SHP77 (cell line): ENCODE data around the gene RGL2.
"Not testable (repeated sequence)": the region's sequence is repeated elsewhere in the genome, so short reads cannot be mapped to it uniquely, and the experiment has no call there.

Experiments used
- DNase-seq, 2 experiments: peaks; one replicate each; lab custom pipeline; 2025; lab: John Stamatoyannopoulos, UW

Gene RGL2

DNA sequence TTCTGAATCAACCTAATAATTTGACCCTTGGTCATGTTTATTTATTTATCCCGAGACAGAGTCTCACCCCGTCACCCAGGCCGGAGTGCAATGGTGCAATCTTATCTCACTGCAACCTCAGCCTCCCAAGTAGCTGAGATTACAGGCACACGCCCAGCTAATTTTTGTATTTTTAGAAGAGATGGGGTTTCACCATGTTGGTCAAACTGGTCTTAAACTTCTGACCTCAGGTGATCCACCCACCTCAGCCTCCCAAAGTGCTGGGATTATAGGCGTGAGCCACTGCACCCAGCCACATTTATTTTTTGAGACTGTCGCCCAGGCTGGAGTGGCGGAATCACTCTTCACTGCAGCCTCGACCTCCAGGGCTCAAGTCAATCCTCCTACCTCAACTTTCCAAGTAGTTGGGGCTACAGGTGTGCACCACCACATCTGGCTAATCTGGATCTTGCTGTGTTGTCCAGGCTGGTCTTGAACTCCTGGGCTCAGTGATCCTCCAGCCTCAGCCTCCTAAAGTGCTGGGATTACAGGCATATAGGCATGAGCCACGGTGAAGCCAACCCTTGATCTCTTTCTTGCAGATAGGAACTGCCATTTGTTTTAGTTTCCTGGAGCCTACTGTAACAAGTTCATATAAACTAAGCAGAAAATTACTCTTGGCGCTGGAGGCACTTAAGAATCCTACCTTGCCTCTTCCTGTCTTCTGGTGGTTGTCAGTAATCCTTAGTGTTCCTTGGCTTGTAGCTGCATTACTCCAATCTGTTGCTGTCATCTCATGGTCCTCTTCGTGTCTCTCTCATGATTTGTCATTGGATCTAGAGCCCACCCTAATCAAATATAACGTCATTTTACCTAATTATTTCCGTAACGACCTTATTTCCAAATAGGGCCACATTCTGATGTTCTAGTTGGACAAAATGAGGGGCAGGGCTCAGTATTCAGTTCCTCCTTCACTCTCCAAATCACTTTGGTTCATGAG, 24.5 kb downstream of the RGL2 start:
- DNase-seq = no peak

DNA sequence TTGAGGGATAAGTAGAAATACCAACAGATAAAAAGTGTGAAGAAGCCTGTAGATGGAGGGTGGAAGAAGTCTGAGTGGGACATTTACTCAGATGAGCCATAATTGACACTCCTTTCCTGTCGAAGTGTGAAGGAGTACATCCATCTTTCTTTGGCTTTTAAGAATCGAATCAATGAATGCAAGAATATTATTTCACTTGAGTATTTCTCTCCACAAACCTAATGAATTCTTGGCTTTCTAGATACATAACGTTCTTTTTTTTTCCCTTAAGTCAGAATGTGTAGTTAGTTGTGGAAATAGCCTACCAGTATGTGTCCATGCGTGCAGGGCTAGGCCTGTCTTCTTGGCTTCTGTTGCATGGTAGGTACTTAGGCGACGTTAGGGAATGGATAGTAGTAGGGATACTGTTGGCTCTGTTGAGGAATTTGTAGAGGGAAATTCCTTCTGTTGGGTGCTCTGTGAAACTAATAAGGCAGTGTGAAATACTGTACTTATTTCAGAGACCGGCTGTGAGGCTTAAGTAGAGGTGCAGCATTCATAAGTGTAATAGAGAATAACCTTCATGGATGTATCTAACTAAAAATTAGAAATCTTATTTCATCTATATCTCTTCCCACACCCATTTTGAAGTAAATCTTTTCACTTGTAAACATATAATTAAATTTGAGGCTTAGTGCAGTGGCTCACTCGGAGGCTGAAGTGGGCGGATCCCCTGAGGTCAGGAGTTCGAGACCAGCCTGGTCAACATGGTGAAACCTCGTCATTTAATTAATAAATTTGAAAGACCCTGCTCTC, 25.4 kb downstream of the RGL2 start:
- no peak for DNase-seq

DNA sequence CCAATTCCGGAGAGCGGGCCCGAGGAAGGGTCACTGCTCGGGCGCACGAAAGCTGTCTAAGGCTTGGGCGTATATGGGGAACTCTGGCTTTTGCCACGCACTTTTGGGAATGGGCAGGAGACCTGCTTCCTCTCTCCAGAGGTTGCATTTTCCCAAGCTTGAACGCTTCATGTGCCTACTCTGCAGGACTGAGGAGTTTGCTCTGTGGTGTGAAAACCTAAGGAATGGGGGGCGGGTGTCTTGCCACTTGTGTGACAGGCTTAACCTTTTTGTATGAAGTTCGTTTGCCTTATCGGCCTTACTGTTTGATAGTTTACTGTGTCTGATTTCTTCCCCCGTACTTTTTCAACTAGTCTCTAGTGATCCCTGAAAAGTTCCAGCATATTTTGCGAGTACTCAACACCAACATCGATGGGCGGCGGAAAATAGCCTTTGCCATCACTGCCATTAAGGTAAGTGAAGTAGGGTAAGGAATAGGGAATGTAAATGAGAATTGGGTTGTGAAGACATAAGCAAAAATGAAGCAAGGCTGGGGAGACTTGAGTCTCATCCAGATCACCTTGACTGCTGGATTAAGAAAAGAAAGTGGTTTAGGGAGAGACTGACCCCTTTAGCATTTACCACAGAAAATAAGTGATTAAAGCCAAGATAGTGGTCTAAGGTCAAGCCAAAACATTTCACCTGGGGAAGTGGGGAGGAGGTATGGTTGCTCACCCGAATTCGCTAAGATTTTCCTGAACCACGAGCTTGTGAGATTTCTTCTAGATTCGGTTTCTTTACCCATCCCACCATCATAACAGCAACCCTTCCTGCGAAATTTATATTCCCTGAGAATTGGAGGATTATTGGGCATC, 26.2 kb downstream of the RGL2 start:
- DNase-seq = no peak

DNA sequence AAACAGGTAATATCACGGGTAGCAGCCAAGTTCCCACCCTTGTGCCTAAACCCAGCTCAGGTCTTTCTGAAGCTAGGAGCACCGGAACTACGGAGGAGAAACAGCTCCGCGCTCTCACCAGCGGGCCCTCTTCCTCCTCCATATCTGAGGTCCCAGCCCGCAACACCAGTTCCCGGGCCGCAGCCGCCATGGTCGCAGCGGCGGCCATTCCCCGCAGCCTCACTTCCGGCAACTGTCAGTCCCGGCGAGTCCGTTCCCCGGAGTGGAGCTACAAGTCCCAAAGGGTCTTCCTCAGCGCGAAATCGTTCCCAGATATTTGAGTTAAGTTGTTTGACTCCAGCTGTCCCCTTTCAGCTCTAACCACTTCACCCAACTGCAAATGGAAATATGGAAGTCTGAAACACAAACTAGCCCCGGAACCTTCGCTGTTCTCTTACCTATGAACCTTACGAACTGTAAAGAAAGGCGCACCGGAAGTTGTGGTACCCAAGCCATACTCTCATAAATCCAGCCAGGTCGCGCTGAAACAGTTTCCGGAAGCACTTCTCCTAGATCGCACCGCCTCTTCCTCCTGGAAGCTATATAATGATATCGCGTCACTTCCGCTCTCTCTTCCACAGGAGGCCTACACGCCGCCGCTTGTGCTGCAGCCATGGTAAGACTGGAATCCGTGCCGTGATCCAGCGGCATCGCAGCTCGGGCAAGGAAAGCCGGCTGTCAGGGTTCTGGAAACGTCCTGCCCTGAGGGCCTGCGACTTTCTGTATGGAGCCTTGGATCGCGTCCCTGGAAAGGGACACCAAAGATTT, 27.1 kb downstream of the RGL2 start, which contains the start of the genes RPS18 and VPS52:
RPS18 (plus strand) TSS at position 608 of the 807 bp plus-strand sequence; CDS start at position 653, 45 bp downstream.
VPS52 (minus strand) TSS at position 409 of the 807 bp plus-strand sequence; CDS start at position 208, 201 bp downstream.
- peak; percentile 94 for DNase-seq

DNA sequence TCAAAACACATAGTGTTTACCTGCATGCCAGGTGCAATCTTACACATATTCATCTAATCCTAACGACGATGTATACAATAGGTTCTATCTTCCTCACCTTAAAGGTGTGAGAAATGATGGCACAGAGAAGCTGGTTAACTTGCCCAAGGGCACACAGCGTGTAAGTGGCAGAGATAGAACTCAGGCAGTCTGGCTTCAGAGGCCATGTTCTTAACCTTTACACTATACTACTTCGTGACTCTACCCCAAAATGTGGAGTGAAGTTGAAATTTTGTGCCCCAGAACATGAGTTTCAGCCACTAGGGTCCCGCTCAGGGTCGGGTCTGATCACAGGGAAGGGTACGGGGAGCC, 27.6 kb downstream of the RGL2 start:
- no peak for DNase-seq

DNA sequence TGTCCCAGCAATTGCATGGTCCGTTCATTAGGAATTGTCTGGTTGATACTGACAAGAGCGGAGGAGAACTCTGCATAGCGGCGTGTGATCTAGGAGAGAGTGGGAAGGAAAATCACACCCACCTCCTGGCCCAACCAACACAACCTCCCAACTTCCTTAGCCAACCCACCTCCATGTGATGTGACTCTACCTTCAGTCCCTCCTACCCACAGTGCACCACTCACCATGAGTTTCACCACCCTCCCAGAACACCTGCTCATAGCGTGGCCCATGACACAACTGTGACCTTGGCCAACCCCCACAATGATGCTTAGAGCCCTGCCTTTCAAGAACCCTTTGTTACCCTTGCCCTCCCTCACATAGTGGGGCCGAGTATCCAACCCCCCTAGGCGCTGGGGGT, 34.7 kb downstream of the RGL2 start:
- no peak for DNase-seq

DNA sequence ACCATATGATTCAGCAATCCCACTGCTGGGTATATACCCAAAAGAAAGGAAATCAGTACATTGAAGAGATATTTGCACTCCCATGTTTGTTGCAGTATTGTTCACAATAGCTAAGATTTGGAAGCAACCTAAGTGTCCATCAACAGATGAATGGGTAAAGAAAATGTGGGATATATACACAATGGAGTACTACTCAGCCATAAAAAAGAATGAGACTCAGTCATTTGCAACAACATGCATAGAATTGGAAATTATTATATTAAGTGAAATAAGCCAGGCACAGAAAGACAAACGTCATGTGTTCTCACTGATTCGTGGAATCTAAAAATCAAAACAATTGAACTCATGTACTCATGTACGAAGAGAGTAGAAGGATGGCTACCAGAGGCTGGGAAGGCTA, 36.3 kb downstream of the RGL2 start:
- not testable (repeated sequence) for DNase-seq

DNA sequence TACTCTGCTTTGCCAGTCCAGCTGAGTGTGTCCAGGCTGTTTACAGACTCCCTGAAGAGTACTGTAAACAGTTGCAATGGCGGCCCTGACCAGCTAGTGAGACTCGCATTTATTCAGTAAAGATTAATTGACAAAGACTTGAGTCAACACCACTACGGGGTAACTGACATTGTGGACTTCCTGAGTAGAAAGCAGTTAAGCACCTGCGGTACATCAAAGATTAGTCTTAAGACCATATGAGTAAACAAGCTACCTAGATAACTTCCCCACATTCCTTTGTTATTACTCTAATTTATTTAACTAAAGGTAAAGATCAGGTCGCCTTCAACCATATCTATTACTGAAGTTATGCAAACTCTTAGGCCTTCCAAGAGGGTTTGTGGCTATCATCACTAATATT, 39.7 kb downstream of the RGL2 start:
- DNase-seq = no peak

DNA sequence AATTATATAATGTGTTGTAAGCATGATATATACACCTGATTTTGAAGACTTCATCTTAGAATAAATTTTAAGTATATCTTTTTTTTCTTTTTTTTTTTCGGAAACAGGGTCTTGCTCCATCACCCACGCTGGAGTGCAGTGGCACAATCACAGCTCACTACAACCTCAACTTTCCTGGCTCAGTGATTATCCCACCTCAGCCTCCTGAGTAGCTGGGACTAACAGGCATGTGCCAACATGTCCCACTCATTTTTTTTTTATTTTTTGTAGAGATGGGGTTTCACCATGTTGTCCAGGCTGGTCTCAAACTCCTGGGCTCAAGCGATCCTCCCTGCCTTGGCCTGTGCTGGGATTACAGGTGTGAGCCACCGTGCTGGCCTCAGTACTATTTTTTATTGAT, 44.2 kb downstream of the RGL2 start:
- DNase-seq = no peak

DNA sequence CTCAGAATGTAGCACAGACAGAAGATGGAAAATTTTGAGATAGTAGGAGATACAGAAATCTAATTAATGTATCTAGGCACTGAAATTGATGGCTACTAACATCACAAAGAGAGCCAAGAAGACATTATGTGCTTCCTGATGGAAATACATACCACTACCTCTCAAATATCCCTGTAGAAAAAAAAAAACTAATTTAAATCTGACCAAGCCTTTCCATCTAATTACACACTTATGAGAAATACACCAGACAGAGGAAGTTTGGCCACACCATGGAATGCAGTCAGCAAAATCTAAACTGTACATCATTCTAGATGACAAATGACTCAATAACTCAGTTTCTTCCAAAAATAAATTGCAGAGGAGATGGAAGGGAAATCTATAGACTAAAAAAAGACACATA, 46.0 kb downstream of the RGL2 start:
- no peak for DNase-seq

DNA sequence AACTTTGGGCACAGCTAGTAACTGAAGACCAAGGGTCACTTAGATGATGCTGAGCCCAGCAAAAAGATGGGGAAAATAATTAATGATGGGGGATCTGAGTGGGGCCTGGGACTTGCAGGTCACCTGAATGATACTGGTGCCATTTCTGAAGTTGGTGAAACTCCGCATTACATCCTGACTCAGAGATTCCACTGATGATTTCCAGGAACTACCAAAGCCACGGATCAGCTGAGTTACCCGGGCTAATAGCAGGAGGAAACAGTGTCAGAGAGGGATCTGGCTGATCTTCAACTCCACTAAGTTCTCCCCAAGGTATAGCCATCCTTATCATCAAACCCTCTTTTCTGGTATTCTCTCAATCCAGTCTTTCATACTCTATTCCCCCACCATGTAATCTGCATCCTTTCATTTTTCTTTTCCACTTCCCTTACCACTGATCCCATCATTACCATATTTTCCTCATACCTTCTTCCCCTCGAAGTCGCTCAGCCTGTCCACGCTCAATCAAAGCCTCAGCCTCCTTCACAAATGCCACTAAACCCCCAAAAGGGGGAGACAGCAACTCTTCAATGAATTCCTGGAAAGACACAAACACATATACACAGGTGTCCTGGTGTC, 47.2 kb downstream of the RGL2 start:
- DNase-seq = no peak

DNA sequence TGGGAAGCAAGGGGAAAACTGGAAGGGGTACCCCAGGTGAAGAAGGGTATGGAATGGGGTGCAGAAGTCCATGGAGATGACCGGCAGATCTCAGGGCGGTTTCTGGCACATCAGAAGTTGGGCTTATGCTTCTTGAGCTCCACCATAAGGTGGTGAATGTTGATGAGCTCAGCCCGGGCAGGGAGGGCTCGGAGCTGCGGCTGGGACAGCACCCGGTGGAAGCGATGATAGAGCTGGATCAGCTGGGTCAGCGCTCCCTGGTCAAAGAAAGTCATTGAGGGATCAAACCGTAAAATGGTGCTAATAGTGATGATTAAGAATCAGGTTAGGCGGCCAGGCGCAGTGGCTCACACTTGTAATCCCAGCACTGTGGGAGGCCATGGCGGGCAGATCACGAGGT, 48.0 kb downstream of the RGL2 start:
- no peak for DNase-seq

DNA sequence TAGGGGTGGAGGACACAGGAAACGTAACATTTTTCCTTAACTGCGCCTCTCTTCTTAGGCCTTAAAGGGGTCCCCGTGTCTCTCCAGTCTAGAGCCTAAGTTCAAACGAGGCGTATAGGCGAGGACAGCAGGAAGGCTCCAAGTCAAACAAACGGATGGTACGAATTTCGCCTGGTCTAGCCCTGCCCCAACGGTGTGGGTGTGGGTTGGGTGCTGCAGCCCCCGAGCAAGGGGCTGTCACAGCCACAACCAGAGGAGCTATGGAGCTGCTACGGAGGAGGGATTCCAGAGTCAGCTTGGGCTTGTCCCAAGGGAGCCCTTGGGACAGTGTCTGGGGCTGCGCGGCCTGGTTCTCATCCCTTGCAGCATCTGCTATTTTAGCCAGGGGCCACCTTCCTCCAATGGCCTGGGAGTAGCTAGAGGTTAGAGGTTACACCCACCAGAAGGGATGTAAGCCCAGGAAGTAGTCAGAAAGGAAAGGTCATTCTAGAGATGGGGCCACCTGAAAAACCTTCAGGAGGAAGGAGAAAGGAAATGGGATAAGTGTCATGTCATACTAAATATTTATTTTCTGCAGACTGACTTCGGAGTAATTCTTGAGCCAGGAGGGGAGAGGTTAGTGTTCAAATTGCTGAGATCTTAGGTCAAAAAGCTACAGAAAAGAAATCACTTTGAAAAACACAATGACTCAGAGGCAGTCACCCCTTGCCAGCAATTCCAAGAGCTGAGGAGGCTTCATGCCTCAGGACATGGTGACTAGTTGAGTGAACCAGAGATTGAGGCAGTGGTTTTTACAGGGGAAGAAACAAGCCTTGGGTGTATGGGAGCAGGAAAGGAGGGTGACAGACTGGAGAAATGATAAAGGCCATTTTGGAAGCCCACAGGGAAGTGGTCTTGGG, 48.8 kb downstream of the RGL2 start:
- no peak for DNase-seq

DNA sequence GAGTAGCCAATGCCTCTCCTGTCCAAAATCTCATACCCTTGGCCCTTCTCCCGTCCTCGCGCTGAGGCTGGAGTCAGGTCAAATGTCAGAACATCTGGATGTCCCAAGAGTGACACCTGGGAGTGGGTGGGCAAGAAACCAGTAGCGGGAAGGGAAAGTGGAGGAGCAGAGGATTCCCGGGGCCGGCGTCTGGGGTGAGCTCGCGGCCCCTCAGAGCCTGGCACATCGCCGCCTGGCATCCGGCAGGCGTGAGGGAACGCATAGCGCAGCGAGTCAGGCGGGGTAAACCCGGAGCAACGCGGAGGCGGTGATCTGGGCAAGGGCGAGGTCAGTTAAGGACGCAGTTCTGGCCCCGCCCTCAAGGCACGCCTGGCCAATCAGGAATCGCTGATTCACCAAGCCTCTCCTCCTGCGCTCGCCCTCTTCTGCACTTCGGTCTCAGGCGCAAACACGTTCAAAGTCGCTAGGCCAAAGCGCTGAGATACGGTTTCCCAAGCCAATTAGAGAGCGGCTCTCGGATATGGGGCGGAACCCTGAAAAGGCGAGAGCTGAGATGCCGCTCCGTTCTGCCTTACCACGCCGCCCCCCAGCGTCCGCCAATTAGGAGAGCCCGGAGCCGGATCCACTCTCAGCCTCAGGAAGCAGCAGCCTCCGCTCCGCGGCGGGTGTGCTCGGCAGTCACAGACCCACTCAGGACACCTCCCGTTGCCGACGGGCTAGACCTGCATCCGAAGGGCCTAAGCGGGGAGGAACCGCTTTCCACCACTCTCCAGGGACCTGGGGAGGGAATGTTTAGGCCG, 49.6 kb downstream of the RGL2 start:
- peak; percentile 98 to 99 for DNase-seq

DNA sequence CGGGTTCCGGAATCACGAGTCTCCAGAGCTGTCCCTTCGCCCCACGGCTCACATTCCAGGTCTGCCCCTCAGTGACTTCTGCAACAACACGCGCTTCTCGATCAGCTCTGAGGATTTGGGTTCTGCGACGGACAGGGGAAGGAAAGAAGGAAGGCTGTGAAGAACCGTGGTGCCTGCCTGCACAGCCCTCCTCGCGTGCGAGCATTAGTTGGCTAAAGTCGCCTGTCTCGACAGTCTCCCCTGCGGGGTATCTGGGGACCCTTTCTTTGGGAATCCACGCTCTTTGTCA, 50.2 kb downstream of the RGL2 start:
- peak; percentile 31 to 41 for DNase-seq

DNA sequence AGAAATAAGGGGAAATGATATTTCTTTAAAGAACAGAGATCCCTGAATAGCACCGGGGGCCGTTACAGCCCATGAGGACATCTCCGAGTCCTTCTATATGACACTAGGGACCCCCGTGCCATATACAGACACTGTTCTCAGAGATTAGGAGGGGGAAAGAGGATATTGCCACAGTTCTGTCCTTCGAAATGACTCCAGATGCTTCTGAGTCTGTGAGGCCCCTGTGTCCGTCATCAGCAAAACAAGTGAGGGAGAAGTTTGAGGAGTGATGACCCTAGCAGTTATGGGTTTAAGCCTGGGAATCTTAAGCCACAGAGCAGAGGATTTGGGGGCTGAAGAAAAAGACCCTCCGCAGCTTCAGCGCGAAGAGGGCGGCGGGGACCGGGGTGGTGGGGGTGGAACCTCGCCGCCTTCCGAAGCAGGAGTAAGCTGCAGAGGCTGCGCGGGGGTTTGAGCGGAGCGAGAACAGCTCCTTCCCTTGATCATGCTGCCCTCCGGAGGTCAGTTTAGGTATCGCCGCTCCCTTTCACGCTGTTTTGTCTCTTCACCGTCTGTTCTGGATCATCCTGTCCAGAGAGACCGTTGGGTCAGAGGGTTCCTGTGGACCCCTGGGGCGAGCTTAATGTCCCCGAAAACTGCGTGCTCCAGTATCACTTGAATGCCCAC, 50.6 kb downstream of the RGL2 start:
- peak; percentile 55 to 71 for DNase-seq

DNA sequence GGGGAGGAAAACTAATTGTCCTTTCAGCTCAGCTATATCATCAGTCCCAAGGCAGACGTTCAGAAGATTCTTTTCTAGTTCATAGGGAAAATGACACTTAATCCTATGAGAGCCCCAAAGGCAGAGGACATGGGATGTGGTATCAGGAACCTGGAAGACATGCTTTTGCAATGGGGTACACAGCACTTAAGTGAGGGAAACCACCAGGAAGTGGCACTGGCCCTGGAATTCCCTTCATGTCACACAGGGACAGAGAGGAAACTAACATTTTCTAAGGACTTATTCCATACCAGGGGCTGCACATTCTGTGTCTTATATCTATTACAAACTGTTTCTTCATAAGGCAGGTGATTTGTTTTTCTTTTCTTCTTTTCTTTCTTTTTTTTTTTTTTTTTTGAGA, 55.3 kb downstream of the RGL2 start:
- no peak for DNase-seq

DNA sequence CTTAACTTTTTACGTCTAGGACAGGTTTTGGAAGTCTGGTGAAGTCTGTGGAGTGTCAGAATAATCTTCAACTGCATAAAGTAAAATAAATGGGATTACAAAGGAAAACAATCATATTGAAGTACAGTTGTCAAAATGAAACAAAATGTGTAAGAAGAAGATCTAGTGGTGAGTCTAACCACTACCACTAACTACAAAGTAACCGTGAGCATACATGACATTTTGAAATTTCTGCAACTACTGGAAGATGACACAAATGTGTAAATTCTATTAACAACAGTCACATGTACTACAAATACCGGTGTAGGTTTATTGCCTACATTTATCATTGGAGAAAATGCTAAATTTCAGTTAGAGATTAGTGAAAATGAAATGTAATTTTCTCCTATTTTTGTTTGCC, 56.8 kb downstream of the RGL2 start:
- no peak for DNase-seq
